IPS-18c (cell line): ENCODE results near the gene SAG.

Experiments
- H3K4me3 ChIP-seq: 2 replicates; pipeline ENCODE4 v1.7.0; 2013; ENCODE audit warnings: low read depth, mild to moderate bottlenecking, low read length, moderate library complexity; ENCODE audit not compliant: insufficient read depth
- H3K9me3 ChIP-seq: one replicate; pipeline ENCODE4 v1.6.1; 2013; ENCODE audit warnings: mild to moderate bottlenecking, low read length, moderate library complexity; ENCODE audit not compliant: control insufficient read depth, insufficient read depth

The SAG gene

GRCh38 chr2:233380995-233381637 is 73.5 kb downstream of the SAG start:
- no peak overlapping the region for H3K4me3 ChIP-seq
- H3K9me3 ChIP-seq, result no peaks in the 10 kb centered on the region

DNA sequence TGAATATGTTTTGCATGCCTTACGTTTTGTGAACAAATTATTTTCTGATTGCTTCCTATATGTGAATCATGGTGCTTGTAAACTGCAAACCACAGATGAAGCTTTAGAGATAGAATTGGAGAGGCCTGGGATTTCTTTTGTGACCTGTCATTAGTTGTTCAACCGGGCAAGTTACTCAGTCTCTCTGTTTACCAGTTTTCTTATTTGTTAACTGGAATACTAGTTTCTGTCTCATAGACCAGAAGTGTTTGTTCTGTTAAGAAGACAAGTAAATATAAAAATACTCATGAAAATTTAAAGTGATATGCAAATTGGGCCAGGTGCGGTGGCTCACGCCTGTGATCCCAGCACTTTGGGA is 74.0 kb downstream of the SAG start:
- no peaks in the 10 kb centered on the region for H3K9me3 ChIP-seq

GRCh38 chr2:233384015-233384414 is 76.4 kb downstream of the SAG start:
- H3K9me3 ChIP-seq, result no peaks in the 10 kb centered on the region
- H3K4me3 ChIP-seq, result no peak overlapping the region

More for the DNA sequence above, 74.0 kb downstream of the SAG start:
- no peak overlapping the region for H3K4me3 ChIP-seq

DNA sequence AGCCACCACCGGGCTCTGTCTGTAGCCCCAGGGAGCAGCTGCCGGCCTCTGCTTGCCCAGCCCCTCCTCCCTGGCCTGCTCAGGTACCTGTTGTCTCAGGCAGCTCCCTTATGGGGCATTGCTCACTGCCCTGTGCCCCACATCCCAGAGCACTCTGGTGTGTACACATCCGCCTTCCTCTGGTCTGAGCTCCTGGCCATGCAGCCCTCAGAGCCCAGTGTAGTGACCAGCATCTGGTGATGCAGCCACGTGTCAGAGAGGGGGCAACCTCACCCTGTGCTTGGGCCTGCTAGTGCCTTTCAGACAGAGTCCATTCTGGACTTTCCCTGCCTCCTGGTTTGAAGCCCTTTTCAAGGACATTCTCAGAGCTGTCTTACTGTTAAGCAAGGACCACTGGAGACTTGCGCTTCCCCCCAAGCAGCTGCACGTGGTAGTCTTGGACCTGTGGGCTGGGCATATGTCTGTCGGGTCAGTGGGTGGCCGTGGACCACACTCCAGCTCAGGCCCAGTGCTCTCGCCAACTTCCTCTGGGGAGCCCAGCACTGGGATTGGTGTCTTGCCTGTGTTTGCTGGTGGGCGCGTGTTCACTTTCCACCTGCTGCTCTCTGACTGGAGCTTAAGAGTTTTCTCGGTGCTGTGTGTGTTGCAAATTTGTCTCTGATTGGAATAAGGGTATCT is 77.3 kb downstream of the SAG start:
- no peaks in the 10 kb centered on the region for H3K9me3 ChIP-seq
- H3K4me3 ChIP-seq, result no peak overlapping the region

DNA sequence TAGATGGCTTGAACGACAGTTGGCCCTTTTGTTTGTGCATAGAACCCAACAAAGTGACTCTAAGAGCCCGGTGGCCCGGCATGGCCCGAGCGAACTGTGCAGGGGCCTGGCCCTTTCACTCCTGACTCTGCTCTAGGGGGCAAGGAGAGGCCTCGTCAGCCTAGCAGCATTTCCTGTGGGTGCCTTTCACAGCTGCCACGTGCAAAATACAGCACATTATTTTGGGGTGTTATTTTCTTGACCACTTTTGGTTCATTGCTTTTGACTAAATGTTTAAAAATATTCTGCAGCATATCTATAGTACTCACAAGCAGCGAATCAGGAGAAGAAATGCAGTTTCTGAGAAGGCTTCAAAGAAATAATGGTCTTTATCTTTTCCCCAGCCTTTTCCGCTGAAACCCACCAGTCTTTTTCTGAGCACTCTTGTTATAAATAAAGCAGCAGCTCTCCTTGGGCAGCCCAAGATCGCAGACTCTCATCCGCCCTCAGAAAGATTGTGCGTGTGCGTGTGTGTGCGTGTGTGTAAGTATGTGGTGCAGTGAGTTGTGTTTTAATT is 78.0 kb downstream of the SAG start:
- no peak overlapping the region for H3K4me3 ChIP-seq
- no peaks in the 10 kb centered on the region for H3K9me3 ChIP-seq

- H3K9me3 ChIP-seq, result no peaks in the 10 kb centered on the region
- H3K4me3 ChIP-seq, result no peak overlapping the region
Observed at GRCh38 chr2:233386382-233387041, 78.9 kb downstream of the SAG start.

DNA sequence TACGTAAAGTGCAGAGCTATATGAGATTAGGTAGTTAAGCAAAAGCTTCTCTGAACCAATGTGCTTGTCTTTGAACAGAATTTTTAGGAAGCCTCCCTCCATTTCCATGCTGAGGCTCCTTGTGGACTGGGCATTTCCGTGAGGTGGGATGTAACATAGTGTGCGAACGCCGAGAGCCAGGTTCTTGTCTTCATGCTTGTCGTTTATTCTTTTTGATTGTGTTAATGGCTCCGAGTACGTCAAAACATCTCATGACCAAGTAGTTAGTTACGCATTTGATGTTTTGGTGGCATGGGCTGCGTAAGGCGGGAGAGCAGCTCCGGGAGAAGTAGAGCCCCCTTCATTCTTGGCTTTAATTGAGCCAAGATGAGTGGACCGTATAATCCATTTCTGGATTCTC is 79.6 kb downstream of the SAG start:
- H3K9me3 ChIP-seq, result no peaks in the 10 kb centered on the region
- H3K4me3 ChIP-seq, result no peak overlapping the region

- Histone ChIP-seq H3K4me3 (no peak overlapping the region), H3K9me3 (no peaks in the 10 kb centered on the region)
Observed at GRCh38 chr2:233387667-233388528, 80.3 kb downstream of the SAG start.

- H3K4me3 ChIP-seq, result no peak overlapping the region
Observed at GRCh38 chr2:233389601-233390125, 82.0 kb downstream of the SAG start.

DNA sequence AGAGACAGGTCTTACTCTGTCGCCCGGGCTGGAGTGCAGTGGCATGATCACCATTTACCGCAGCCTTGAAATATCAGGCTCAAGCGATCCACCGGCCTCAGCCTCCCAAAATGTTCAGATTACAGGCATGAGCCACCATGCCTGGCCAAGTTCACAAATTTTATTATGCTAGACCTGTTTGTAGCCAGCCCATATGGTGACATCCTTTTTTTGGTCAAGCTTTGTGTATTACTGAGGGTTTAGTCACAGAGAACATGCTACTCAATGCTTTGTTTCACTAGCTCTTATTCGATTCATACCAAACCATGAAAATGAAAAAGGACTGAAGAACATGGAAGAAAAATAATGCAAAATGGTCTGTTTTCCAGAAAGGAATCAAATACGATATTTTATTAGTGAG is 88.1 kb downstream of the SAG start:
- Histone ChIP-seq H3K4me3 (no peak overlapping the region), H3K9me3 (no peaks in the 10 kb centered on the region)

More at GRCh38 chr2:233389601-233390125, 82.0 kb downstream of the SAG start:
- H3K9me3 ChIP-seq, result no peaks in the 10 kb centered on the region
